H1 (cell line): ENCODE results near the gene RRAS2. TPM values are rescaled to one million over a fixed set of nuclear protein-coding genes. Genes with fewer than 3 reads are reported as not detected.

ENCODE experiments used
- TCF12 ChIP-seq: IDR thresholded peaks from 2 replicates; pipeline ENCODE4 v1.6.1; 2011; ENCODE audit warnings: low read depth, mild to moderate bottlenecking, low read length
- polyA plus RNA-seq, 7 experiments: library from polyadenylated mRNA; depleted of rRNA in 3 of 7; stranded (reverse) in 5 of 7; unstranded in 2 of 7; fragments of >200 nt in 5 of 7; fragments of 200-250 nt in 2 of 7; gene quantifications; 1 replicate in 5 of 7; 2 replicates in 1 of 7; 4 replicates in 1 of 7; pipeline versions ENCODE4 v1.2.1 to v1.2.3, GENCODE V29; 2011 to 2013; ENCODE audit warnings: missing spikeins in 2 of 7, mixed read lengths in 2 of 7
- total RNA-seq: library from RNA; stranded (reverse); fragmentation: NEBNext Ultra II Directional; extraction: Animal tissue kit (Norgen Biotek cat#: 25700); gene quantifications from 2 replicates; pipeline ENCODE4 v1.2.1, GENCODE V29; 2021

RRAS2 gene
- total and polyA plus RNA-seq, 2 of the 8 experiments (the other 6 are each of a cell fraction or from before 2014, with no cell fraction given), result 72.3 to 234 TPM

GRCh38 chr11:14340721-14341120 lies 18.3 kb downstream of the RRAS2 start (continued):
- no peak for TF ChIP-seq TCF12
